T-cell (primary cell): ENCODE results near the gene SHQ1. TPM values are rescaled to one million over a fixed set of nuclear protein-coding genes. Genes with fewer than 3 reads are reported as not detected.
"Not testable (repeated sequence)": the region's sequence is repeated elsewhere in the genome, so short reads cannot be mapped to it uniquely, and the experiment has no call there.

ENCODE experiments used
- ATAC-seq, 4 experiments: fragments of 200-7000 bp in 3 of 4; fragments of 150-1000 bp in 1 of 4; cut with Tn5 transposase; replicated peaks in 1 of 4; 1 replicate in 3 of 4; 2 replicates in 1 of 4; pipeline ENCODE4 v1.10.0; 2021; ENCODE audit warnings: moderate library complexity in 3 of 4, mild to moderate bottlenecking in 2 of 4, moderate number of reproducible peaks in 1 of 4
- CTCF ChIA-PET, 2 donors: fragments of 300-600 bp; sonication (Branson Sonifier 250); formaldehyde crosslinking; loops; one replicate each; lab custom pipeline; 2022; ENCODE audit warnings: antibody characterized with exemption in 2 of 2; lab: Charles Lee
- POLR2A ChIA-PET, 2 donors: fragments of 300-600 bp; sonication (Branson Sonifier 250); formaldehyde crosslinking; loops; one replicate each; lab custom pipeline; 2022; ENCODE audit warnings: antibody characterized with exemption in 2 of 2; lab: Charles Lee
- DNase-seq, 35 experiments: peaks; one replicate each; pipeline versions ENCODE4 v3.0.0 to v3.0.0-alpha.2; 2013 to 2023
- H3K27ac ChIP-seq: one replicate; pipeline ENCODE4 v1.5.1; 2013; ENCODE audit warnings: low read length
- H3K27me3 ChIP-seq, 2 experiments: replicated peaks in 1 of 2; 1 replicate in 1 of 2; 2 replicates in 1 of 2; pipeline versions ENCODE4 v1.6.1 to v1.7.0; 2013; ENCODE audit warnings: low read length in 1 of 2, mixed read lengths in 1 of 2; ENCODE audit not compliant: control insufficient read depth in 2 of 2, insufficient read depth in 2 of 2; ENCODE audit errors: extremely low read depth in 1 of 2
- H3K36me3 ChIP-seq, 2 donors: 1 replicate in 1 of 2; 2 replicates in 1 of 2; pipeline versions ENCODE4 v1.6.1 to v1.7.0; 2013; ENCODE audit warnings: low read length in 1 of 2; ENCODE audit not compliant: control insufficient read depth in 2 of 2, insufficient read depth in 1 of 2; ENCODE audit errors: extremely low read depth in 1 of 2
- H3K4me1 ChIP-seq, 2 experiments: 1 replicate in 1 of 2; 2 replicates in 1 of 2; pipeline versions ENCODE4 v1.6.1 to v1.7.0; 2013; ENCODE audit warnings: low read length in 2 of 2, mixed read lengths in 1 of 2; ENCODE audit not compliant: insufficient read depth in 2 of 2, control insufficient read depth in 1 of 2; ENCODE audit errors: extremely low read depth in 1 of 2
- H3K4me3 ChIP-seq, 2 donors: 1 replicate in 1 of 2; 2 replicates in 1 of 2; pipeline versions ENCODE4 v1.5.1 to v1.7.0; 2013; ENCODE audit warnings: mild to moderate bottlenecking in 2 of 2, low read length in 1 of 2, moderate library complexity in 1 of 2; ENCODE audit not compliant: control insufficient read depth in 1 of 2; ENCODE audit errors: extremely low read depth in 1 of 2
- H3K9me3 ChIP-seq: 2 replicates; pipeline ENCODE4 v1.7.0; 2013
- H3K27ac Mint-ChIP-seq, 2 donors: one replicate each; pipeline ENCODE4 v1.8.0; 2020 to 2021; ENCODE audit warnings: mild to moderate bottlenecking in 2 of 2, mixed read lengths in 2 of 2
- H3K27me3 Mint-ChIP-seq, 2 donors: one replicate each; pipeline ENCODE4 v1.8.0; 2021 to 2022; ENCODE audit warnings: mixed read lengths in 2 of 2
- H3K36me3 Mint-ChIP-seq: one replicate; pipeline ENCODE4 v1.8.0; 2021; ENCODE audit warnings: mixed read lengths
- H3K4me1 Mint-ChIP-seq, 3 donors: one replicate each; pipeline ENCODE4 v1.8.0; 2020 to 2022; ENCODE audit warnings: mixed read lengths in 3 of 3, mild to moderate bottlenecking in 1 of 3
- H3K4me3 Mint-ChIP-seq, 3 donors: one replicate each; pipeline ENCODE4 v1.8.0; 2020 to 2022; ENCODE audit warnings: mild to moderate bottlenecking in 3 of 3, mixed read lengths in 3 of 3, moderate library complexity in 3 of 3
- H3K9me3 Mint-ChIP-seq, 3 donors: one replicate each; pipeline ENCODE4 v1.8.0; 2020 to 2022; ENCODE audit warnings: mixed read lengths in 3 of 3
- WGBS: methylation state at CpG from one replicate; pipeline ENCODE4 v1.1.5; 2013; ENCODE audit warnings: missing lambda C conversion rate; ENCODE audit not compliant: insufficient coverage; 5-methylcytosine and 5-hydroxymethylcytosine counted together
- total RNA-seq, 35 experiments: library from RNA in 6 of 35; stranded (reverse) in 6 of 35; fragments of 120-200 nt in 1 of 35; gene quantifications; one replicate each; pipeline versions ENCODE4 v1.2.1 to v1.2.4 and lab custom pipeline; 2013 to 2026

The SHQ1 gene
- total RNA-seq, 5 donors from 2014 or later (not counting 1 experiment from before 2014, with no cell fraction given) = 16.6 to 29.0 (median 27.8) TPM

DNA sequence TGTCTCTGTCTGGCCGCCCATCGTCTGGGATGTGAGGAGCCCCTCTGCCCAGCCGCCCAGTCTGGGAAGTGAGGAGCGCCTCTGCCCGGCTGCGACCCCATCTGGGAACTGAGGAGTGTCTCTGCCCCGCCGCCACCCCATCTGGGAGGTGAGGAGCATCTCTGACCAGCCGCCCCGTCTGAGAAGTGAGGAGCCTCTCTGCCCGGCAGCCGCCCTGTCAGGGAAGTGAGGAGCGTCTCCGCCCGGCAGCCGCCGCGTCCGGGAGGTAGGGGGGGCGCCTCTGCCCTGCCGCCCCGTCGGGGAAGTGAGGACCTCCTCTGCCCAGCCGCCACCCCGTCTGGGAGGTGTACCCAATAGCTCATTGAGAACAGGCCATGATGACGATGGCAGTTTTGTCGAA is 60.0 kb downstream of the SHQ1 start:
- H3K9me3 ChIP-seq, H3K4me1 ChIP-seq, DNase-seq, H3K27me3 Mint-ChIP-seq, H3K27ac ChIP-seq, H3K4me3 Mint-ChIP-seq, H3K27me3 ChIP-seq, H3K4me3 ChIP-seq, POLR2A ChIA-PET, CTCF ChIA-PET, H3K9me3 Mint-ChIP-seq, ATAC-seq, H3K27ac Mint-ChIP-seq: not testable (repeated sequence)
- H3K36me3 ChIP-seq = peaks cover 7 to 16% of the 10 kb centered on the region in 2 donors
- peaks cover 12 to 13% (median 12%) of the 10 kb centered on the region in 3 donors for H3K4me1 Mint-ChIP-seq
- peaks cover 17% of the 10 kb centered on the region for H3K36me3 Mint-ChIP-seq
- 99% methylated on average over 19 of the region's 27 CpGs for WGBS

DNA sequence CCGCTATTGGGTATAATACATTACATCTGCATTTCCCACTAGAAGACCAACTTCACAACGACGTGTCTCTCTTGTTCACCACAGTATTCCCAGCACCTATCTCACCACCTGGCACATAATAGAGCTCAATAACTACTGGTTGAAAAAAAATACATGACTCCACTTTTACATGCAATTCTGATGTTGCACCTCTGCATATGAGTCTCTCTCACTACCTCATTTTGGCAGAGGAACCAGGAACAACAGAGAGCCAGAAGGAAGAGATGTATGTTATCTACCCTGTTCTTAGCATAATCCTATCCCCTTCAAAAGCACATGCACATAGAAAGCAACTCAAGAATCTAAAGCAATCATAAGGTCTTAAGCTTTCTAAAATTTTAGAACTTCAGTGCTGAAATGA is 61.6 kb downstream of the SHQ1 start:
- POLR2A ChIA-PET = no interaction called here
- Histone ChIP-seq H3K4me3 (no peak overlapping the region), H3K27ac (no peak overlapping the region), H3K9me3 (no peaks in the 10 kb centered on the region), H3K36me3 (peaks cover 7 to 10% of the 10 kb centered on the region in 2 donors), H3K4me1 (peaks cover 0 to 9% of the 10 kb centered on the region in 2 experiments), H3K27me3 (no peaks in the 10 kb centered on the region)
- ATAC-seq (no peak), DNase-seq (no peak)
- CTCF ChIA-PET = no interaction called here
- Mint-ChIP-seq H3K9me3 (no peaks in the 10 kb centered on the region), H3K36me3 (peaks cover 14% of the 10 kb centered on the region), H3K4me1 (peaks cover 11 to 20% (median 18%) of the 10 kb centered on the region in 3 donors), H3K27ac (no peak overlapping the region), H3K4me3 (no peak overlapping the region), H3K27me3 (no peaks in the 10 kb centered on the region)
- 100% methylated on average over 3 of the region's 3 CpGs for WGBS

DNA sequence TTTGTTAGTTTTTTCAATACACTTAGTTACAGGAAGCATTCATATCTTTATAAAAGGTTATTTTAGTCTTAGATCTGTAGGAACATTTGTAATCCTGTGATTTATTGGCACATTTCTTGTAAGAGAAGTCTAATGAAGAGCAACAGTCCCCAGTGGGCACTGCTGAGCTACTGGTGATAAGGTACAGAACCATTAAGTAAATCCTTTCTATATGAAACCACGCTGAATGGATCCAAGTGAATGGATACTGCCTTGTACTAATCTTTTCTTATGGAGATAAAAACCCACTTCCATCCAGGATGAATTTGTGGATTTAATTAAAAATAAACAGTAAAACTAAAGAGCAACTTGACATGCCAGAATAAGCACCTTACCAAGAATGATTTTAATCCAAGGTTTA is 64.0 kb downstream of the SHQ1 start:
- Histone ChIP-seq H3K27me3 (no peaks in the 10 kb centered on the region), H3K9me3 (no peaks in the 10 kb centered on the region), H3K36me3 (peaks cover 5 to 16% of the 10 kb centered on the region in 2 donors), H3K4me3 (no peak overlapping the region), H3K27ac (no peak overlapping the region), H3K4me1 (peaks cover 0 to 2% of the 10 kb centered on the region in 2 experiments)
- Mint-ChIP-seq H3K36me3 (peaks cover 22% of the 10 kb centered on the region), H3K4me3 (no peak overlapping the region), H3K4me1 (peaks cover 2 to 9% (median 8%) of the 10 kb centered on the region in 3 donors), H3K9me3 (no peaks in the 10 kb centered on the region), H3K27me3 (no peaks in the 10 kb centered on the region), H3K27ac (no peak overlapping the region)
- ChIA-PET POLR2A (interaction anchor here in 1 of 2 donors (0.5 kb wide), 1 partner anchor 9 kb away, joined by 7 read pairs; no protein-coding TSS in a partner anchor), CTCF (interaction anchor here in 1 of 2 donors (1.2 kb wide), 1 partner anchor 17 kb away, joined by 3 read pairs; no protein-coding TSS in a partner anchor)
- WGBS = no CpG with 5 or more reads among the region's 1 CpG
- DNase-seq = no peak
- no peak for ATAC-seq

DNA sequence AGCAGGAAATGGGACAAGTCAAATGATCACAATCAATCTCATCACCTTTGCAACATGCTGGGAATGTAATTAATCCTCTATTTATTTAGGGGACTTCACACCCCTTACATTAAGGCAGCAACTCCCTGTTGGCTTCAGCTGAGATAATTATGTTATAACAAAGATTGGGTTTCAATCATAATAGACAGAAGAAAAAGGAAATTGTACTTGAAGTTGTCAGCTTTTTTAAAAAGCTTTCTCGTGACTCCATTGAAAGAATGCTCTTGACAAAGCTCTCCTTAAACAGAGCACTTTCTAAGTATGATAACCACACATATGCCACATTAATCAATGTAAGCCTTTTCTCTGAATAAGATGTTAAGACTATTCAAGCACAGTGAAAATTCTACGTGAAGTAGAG is 65.7 kb downstream of the SHQ1 start:
- POLR2A ChIA-PET = no interaction called here
- H3K4me3 Mint-ChIP-seq = no peak overlapping the region

DNA sequence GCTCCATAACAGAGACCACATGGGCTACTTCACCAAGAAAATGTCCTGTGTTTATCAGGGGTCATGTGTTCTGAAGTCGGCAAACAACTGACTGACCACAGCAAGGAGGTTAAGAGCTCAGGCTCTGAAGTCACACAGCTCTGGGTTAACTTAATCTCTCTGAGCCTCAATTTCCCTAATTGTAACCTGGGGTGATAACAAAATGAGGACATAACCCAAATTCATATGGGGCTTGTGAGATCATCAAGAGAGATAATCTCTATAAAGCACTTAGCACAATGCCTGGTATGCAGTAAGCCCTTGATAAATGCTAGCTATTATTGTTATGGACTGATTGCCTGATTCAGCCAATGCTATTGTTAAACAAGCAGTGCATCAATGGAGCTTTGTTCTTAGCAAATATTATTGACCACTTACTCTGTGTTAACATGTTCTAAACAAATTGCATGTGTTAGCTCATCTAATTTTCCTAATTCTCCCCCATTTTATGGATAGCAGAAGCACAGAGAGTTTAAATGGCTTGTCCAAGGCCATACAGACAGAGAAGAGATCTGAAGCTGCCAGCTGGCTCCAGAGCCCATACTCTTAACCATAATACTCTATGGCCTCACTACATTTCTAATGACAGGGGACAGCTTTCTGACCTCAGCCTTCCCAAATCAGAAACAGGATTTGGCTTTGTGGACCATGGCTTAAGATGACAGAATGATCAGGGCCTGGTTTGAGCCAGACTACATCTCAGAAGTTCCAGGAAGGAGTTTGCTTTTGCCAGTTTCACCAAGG is 78.3 kb downstream of the SHQ1 start:
- peaks cover 37% of the 10 kb centered on the region for H3K36me3 Mint-ChIP-seq
- no peak overlapping the region for H3K4me3 ChIP-seq
- no peaks in the 10 kb centered on the region for H3K9me3 ChIP-seq
- 100% methylated on average over 1 of the region's 1 CpG for WGBS
- peaks cover 0 to 4% of the 10 kb centered on the region in 2 donors for H3K36me3 ChIP-seq
- no peak overlapping the region for H3K27ac Mint-ChIP-seq
- H3K4me1 Mint-ChIP-seq = peaks cover 0 to 4% (median 4%) of the 10 kb centered on the region in 3 donors
- H3K4me1 ChIP-seq = no peaks in the 10 kb centered on the region
- DNase-seq = no peak
- no peak for ATAC-seq
- no peaks in the 10 kb centered on the region for H3K27me3 ChIP-seq
- ChIA-PET CTCF (interaction anchor here in 1 of 2 donors (0.7 kb wide), 1 partner anchor 25 kb away, joined by 3 read pairs; no protein-coding TSS in a partner anchor), POLR2A (no interaction called here)
- H3K4me3 Mint-ChIP-seq = no peak overlapping the region
- H3K27ac ChIP-seq = no peak overlapping the region
- no peaks in the 10 kb centered on the region for H3K27me3 Mint-ChIP-seq
- no peaks in the 10 kb centered on the region for H3K9me3 Mint-ChIP-seq

More for the DNA sequence above, 65.7 kb downstream of the SHQ1 start:
- Histone ChIP-seq H3K9me3 (no peaks in the 10 kb centered on the region), H3K4me3 (no peak overlapping the region), H3K4me1 (peaks cover 0 to 2% of the 10 kb centered on the region in 2 experiments), H3K27ac (no peak overlapping the region), H3K27me3 (no peaks in the 10 kb centered on the region), H3K36me3 (peaks cover 4 to 13% of the 10 kb centered on the region in 2 donors)
- no peaks in the 10 kb centered on the region for H3K9me3 Mint-ChIP-seq
- no CpG with 5 or more reads among the region's 2 CpGs for WGBS
- no peak overlapping the region for H3K27ac Mint-ChIP-seq
- ATAC-seq (no peak), DNase-seq (no peak)
- H3K36me3 Mint-ChIP-seq = peaks cover 36% of the 10 kb centered on the region
- CTCF ChIA-PET = interaction anchor here (0.6 to 1.0 kb wide), 5 partner anchors 27 to 1550 kb away, joined by 3 to 6 read pairs (median 3); no protein-coding TSS in a partner anchor
- peaks cover 2 to 9% (median 8%) of the 10 kb centered on the region in 3 donors for H3K4me1 Mint-ChIP-seq
- H3K27me3 Mint-ChIP-seq = no peaks in the 10 kb centered on the region

DNA sequence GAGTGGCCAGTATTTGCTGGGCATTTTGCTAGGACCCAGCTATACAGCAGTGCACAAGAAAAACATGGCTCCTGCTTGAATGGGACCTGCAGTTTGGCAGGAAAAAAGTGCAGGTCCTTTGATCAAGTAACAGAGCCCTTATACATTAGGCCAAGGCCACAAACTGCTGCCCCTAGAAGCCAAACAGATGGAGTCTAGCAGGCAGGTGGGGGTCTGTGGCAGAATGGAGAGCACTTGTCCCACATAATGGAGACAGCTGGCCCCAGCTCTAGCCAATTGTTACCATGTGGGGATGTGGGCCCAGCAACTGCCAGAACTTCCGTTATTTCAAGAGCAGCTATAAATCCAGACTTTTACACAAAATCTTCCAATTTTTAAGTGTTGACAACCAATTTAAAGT is 79.3 kb downstream of the SHQ1 start:
- no peak for DNase-seq
- no peaks in the 10 kb centered on the region for H3K9me3 ChIP-seq
- CTCF ChIA-PET = no interaction called here
- no peaks in the 10 kb centered on the region for H3K9me3 Mint-ChIP-seq
- H3K27me3 ChIP-seq = no peaks in the 10 kb centered on the region
- no peak overlapping the region for H3K27ac ChIP-seq
- no peaks in the 10 kb centered on the region for H3K27me3 Mint-ChIP-seq
- H3K4me1 ChIP-seq = no peaks in the 10 kb centered on the region
- H3K36me3 ChIP-seq = peaks cover 0 to 4% of the 10 kb centered on the region in 2 donors
- peaks cover 2 to 11% (median 9%) of the 10 kb centered on the region in 3 donors for H3K4me1 Mint-ChIP-seq
- no peak overlapping the region for H3K4me3 Mint-ChIP-seq
- no peak overlapping the region for H3K27ac Mint-ChIP-seq
- H3K4me3 ChIP-seq = no peak overlapping the region
- WGBS = 100% methylated on average over 1 of the region's 1 CpG
- peaks cover 47% of the 10 kb centered on the region for H3K36me3 Mint-ChIP-seq
- POLR2A ChIA-PET = no interaction called here
- no peak for ATAC-seq
